Epithelial cell of esophagus (primary cell): ENCODE measurements around the gene PTPRN2.

Experiments used
- DNase-seq: peaks from one replicate; pipeline ENCODE4 v3.0.0; 2010; ENCODE audit warnings: low read depth
- H3K4me3 ChIP-seq: 2 replicates; pipeline ENCODE4 v1.5.1; 2011; ENCODE audit warnings: mild to moderate bottlenecking, low read length, control low read depth
- CTCF ChIP-seq: IDR thresholded peaks from 2 replicates; pipeline ENCODE4 v1.5.1; 2011; ENCODE audit warnings: low read depth, mild to moderate bottlenecking, low read length, control low read depth, inconsistent platforms; ENCODE audit not compliant: insufficient read depth; ENCODE audit errors: missing control alignments

Gene PTPRN2

GRCh38 chr7:158129037-158130022 lies 458.3 kb downstream of the PTPRN2 start:
- no peak for DNase-seq
- no peak overlapping the region for H3K4me3 ChIP-seq
- TF ChIP-seq CTCF, result no peak

- no peak overlapping the region for H3K4me3 ChIP-seq
- TF ChIP-seq CTCF, result no peak
- DNase-seq, result no peak
These were observed 459.1 kb downstream of the PTPRN2 start for GRCh38 chr7:158128572-158128971.

- no peak for DNase-seq
- TF ChIP-seq CTCF, result no peak
- no peak overlapping the region for H3K4me3 ChIP-seq
These were observed 460.4 kb downstream of the PTPRN2 start for GRCh38 chr7:158127241-158127640.

GRCh38 chr7:158126661-158127060 lies 461.0 kb downstream of the PTPRN2 start:
- TF ChIP-seq CTCF, result no peak
- no peak for DNase-seq
- H3K4me3 ChIP-seq, result no peak overlapping the region

- TF ChIP-seq CTCF, result no peak
- H3K4me3 ChIP-seq, result no peak overlapping the region
- DNase-seq, result no peak
These were observed 461.9 kb downstream of the PTPRN2 start for GRCh38 chr7:158125721-158126120.

- no peak for DNase-seq
- TF ChIP-seq CTCF, result no peak
- no peak overlapping the region for H3K4me3 ChIP-seq
These were observed 462.5 kb downstream of the PTPRN2 start for GRCh38 chr7:158125091-158125490.

GRCh38 chr7:158124671-158125079 lies 462.9 kb downstream of the PTPRN2 start:
- no peak for TF ChIP-seq CTCF
- DNase-seq, result no peak
- no peak overlapping the region for H3K4me3 ChIP-seq
